HL-60/S4 treated with phorbol 12-myristate 13-acetate at 8.2 ng/mL for 4 days and 3 days (cell line): ENCODE results near the gene DOK7.
"Not testable (repeated sequence)": the region's sequence is repeated elsewhere in the genome, so short reads cannot be mapped to it uniquely, and the experiment has no call there.

Experiments
- in situ Hi-C: fragments of 300-500 bp; cut with MboI; formaldehyde crosslinking; loops from 2 replicates; pipeline ENCODE4 v1.15.0; 2022; ENCODE audit warnings: low sequenced_read_pairs

Gene DOK7

GRCh38 chr4:3500634-3501101 lies 37.6 kb downstream of the DOK7 start:
- in situ Hi-C loops, result no loop called here

- in situ Hi-C loops, result no loop called here
Measured at GRCh38 chr4:3501126-3501824, 38.2 kb downstream of the DOK7 start.

DNA sequence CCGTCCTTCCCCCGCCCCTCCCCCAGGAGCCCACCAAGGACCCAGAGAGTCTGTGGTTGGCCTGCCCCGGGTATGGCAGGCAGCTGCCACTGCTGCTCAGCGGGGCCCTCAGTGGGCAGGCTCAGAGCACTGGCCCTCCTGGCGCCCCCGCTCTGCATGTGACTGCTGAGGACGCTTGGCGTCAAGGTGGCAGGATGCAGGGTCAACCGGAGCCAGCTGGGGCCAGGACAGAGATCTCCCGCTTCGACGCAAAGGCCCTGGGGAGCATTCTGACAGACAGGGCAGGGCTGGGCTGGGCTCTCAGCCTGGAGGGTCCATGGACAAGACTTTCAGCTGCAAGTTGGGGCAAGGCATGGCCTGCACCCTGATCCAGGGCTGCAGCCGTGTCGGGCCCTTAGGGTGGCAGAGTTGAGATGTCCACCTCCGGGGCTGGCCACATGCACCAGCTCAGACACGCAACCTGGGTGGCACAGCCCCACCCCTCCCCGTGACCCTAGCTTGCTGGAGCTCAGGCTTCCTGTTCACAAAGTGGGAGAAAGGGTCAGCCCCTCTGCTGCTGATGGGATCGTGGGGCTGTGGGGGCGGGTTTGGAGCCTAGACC lies 38.8 kb downstream of the DOK7 start:
- in situ Hi-C loops, result no loop called here

GRCh38 chr4:3502941-3503936 lies 40.1 kb downstream of the DOK7 start:
- in situ Hi-C loops, result no loop called here

GRCh38 chr4:3505231-3505630 lies 42.1 kb downstream of the DOK7 start:
- in situ Hi-C loops, result no loop called here

DNA sequence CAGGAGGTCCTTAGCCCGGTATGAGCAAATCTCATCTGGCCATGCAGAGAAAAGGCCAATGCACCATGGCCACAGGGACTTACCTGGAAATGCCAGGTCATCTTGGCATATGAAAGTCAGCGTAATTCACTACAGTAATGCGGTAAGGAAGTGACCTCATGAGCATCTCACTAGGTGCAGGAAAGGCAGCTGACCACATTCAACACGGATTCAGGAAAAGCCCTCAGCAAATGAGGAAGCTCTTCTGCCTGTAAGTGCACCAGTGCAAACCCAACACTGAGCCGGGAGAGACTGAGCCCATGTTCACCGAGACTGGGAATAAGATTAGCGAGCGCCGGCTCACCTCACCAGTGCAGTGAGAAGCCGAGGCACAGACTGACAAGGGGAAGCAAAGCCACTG lies 45.4 kb downstream of the DOK7 start:
- in situ Hi-C loops, result no loop called here

- in situ Hi-C loops, result no loop called here
Measured at GRCh38 chr4:3510481-3510880, 47.4 kb downstream of the DOK7 start.

- in situ Hi-C loops, result no loop called here
Measured at GRCh38 chr4:3511187-3511586, 48.1 kb downstream of the DOK7 start.

DNA sequence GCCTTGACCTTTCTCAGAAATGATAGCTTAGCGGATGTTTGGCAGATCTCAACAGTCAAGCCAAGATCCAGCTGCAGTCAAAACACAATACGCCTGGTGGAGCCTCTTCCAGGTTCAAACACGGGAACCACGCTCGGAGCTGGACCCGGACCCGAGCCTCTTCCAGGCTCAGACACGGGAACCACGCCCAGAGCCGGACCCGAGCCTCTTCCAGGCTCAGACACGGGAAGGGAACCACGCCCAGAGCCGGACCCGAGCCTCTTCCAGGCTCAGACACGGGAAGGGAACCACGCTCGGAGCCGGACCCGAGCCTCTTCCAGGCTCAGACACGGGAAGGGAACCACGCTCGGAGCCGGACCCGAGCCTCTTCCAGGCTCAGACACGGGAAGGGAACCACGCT lies 48.5 kb downstream of the DOK7 start:
- in situ Hi-C loops, result not testable (repeated sequence)

GRCh38 chr4:3512279-3512678 lies 49.2 kb downstream of the DOK7 start:
- in situ Hi-C loops, result no loop called here

DNA sequence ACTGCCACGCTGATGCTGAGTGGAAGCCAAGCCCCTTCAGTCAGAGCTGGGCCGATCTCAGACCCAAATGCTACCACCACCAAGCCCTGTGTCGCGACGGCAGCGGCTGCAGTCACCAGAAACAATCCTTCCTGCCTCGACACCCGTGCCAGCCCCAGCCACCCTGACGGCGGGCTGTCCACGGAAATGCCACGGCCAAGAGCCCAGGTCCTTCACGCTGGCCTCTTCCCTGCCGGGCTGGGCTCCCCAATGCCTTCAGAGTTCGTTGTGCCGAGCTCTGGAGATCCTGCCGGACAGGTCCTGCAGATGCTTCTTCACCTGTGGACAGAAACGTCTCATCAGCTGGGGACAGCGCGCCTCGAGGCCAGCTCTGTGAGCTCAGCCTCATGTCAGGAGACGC lies 49.6 kb downstream of the DOK7 start:
- in situ Hi-C loops, result no loop called here

- in situ Hi-C loops, result no loop called here
Measured at GRCh38 chr4:3513807-3514206, 50.7 kb downstream of the DOK7 start.

DNA sequence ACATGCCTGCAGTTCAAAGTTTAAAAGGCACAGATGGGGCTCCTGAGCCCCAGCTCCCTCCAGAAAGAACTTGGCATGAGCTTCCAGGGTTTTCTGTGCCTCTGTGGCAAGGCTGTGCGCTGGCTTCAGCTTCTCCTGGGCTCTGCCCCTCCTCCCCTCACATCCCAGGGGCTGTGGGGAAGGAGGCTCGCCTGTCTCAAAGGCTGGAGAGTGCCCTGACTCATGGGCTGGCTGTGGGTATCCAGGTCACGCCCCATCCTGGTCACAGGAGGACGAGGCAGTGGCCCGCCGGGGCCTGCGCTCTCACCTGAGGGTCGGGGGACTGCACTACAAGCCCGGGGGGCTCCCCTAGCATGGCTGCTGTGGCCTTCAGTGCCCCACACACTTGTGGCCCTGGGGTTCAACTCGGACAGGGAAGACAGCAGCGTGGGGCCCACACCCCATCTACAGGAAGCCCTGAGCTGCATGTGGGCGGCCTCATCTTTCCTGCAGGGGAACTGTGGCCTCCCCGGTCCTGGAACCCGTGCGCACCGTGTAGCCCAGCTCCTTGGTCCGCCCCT lies 51.2 kb downstream of the DOK7 start:
- in situ Hi-C loops, result no loop called here

GRCh38 chr4:3514806-3515501 lies 51.8 kb downstream of the DOK7 start:
- in situ Hi-C loops, result no loop called here

GRCh38 chr4:3515646-3516045 lies 52.5 kb downstream of the DOK7 start:
- in situ Hi-C loops, result no loop called here

- in situ Hi-C loops, result no loop called here
Measured at GRCh38 chr4:3516061-3516835, 53.1 kb downstream of the DOK7 start.

DNA sequence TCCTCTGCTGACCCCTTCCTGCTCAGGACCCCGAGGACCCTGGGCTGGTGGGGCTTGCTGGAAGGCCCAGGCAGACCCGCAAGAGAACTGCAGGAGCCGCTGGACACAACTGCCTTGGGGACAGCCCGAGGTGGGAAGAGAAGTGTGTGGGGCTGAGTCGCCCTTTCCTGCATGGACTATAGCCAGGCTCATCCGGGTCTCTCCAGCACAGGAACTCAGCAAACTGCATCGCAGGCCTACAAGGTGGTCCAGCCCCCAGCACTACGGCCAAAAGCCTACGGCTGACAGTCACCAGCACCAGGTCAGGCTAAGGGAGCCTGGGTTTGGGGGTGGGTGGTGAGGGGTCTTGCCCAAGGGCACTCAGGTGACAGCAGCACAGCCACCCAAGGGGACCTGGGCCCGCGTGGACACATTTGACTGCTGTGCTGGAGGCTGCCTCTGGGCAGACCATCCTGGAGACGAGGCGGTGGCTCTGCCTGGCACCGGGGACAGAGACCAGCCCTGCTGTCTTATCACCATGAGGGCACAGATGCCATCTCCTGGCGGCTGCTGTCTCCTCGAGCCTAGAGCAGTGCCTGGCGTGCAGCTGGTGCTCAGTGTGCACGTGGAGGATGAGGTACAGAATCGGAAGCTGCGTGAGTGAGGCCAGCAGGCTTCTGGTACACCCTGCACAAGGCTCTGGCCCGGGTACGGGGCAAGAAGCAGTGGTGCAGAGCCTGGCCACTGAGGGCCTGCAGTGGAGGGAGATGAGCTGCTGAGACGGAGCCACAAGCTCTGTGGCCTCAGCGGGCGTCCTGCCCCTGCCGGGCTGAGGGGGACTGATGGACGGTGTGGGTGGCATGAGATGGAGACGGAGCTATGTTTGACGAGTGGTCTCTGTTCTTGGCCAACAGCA lies 54.0 kb downstream of the DOK7 start:
- in situ Hi-C loops, result no loop called here

- in situ Hi-C loops, result no loop called here
Measured at GRCh38 chr4:3517731-3518510, 54.8 kb downstream of the DOK7 start.
